Measurements from ENCODE around the gene MACROD1. TPM values are rescaled to one million over a fixed set of nuclear protein-coding genes. Genes with fewer than 3 reads are reported as not detected.

The MACROD1 gene
- total and polyA plus RNA-seq, 2 donors (not counting 1 experiment from before 2014, with no cell fraction given), result 2.7 to 8.6 TPM

DNA sequence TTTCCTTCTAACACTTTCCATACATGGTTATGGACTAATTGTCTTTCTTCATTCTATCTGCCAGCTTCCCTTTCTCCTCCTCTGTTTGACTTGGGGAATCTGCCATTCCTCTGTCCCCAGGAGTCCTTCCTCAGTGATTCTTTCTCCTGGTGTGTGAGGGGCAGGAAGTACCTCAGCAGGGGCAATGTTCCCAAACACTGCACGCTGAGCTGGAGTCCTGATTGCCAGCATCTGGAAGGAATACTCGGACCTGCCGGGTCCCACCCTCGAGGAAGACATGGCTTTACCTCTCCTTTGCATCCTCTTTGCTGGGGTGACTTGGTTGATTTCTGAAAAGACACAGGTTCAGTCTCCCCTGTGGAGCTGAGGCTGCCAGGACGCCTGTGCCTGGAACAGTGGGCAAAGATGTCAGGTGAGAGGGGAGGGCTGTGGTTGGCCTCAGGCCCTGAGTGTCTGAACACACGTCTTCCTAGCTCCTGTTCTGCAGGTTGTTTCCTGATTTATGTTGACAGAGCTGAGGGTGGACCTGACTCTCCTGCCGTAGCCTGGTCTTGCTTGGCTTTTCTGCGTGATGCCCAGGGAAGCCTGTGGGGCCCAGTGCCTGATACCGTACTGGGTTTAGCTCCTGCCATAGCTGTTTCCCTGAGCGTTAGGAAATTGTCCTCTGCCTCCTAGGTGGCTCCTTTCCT lies 187.2 kb downstream of the MACROD1 start:
- no peaks in the 10 kb centered on the region for H3K9me3 Mint-ChIP-seq (ENCODE audit: insufficient read depth)
- Histone ChIP-seq H3K27ac (ENCODE audit: low read length in 2 of 2) (no peak overlapping the region), H3K36me3 (replicated peaks in 1 of 2; ENCODE audit: control extremely low read depth in 1 of 2, control insufficient read depth in 1 of 2, extremely low read depth in 1 of 2, insufficient read depth in 2 of 2, low read length in 1 of 2) (peaks cover 0 to 6% of the 10 kb centered on the region in 2 experiments), H3K79me2 (ENCODE audit: control insufficient read depth, insufficient read depth, low read length) (peaks cover 33% of the 10 kb centered on the region), H3K4me1 (ENCODE audit: control insufficient read depth in 2 of 2, insufficient read depth in 2 of 2, low read length in 2 of 2) (peaks cover 15 to 41% of the 10 kb centered on the region in 2 donors), H3K4me2 (replicated peaks; ENCODE audit: low read depth, low read length, poor library complexity, severe bottlenecking) (no peak overlapping the region), H3K9me3 (ENCODE audit: control extremely low read depth in 1 of 3, control insufficient read depth in 2 of 3, insufficient read depth in 1 of 3, low read length in 2 of 3) (no peaks in the 10 kb centered on the region), H3K4me3 (ENCODE audit: control extremely low read depth in 1 of 5, extremely low read depth in 1 of 5, insufficient read depth in 1 of 5, low read depth in 2 of 5, low read length in 4 of 5) (no peak overlapping the region), H4K20me1 (ENCODE audit: control insufficient read depth, insufficient read depth, low read length, poor library complexity, severe bottlenecking) (no peaks in the 10 kb centered on the region), H2AFZ (ENCODE audit: insufficient read depth, low read depth, low read length, poor library complexity, severe bottlenecking) (no peak overlapping the region), H3K9ac (ENCODE audit: low read length) (no peak overlapping the region), H3K27me3 (replicated peaks in 1 of 4; ENCODE audit: control extremely low read depth in 1 of 4, control insufficient read depth in 3 of 4, insufficient read depth in 4 of 4, low read length in 3 of 4) (no peaks in the 10 kb centered on the region)
- CTCF ChIA-PET, result interaction anchor here (0.5 kb wide), 1 partner anchor 197 kb away, joined by 3 read pairs; no protein-coding TSS in a partner anchor
- H3K4me3 Mint-ChIP-seq, result no peak overlapping the region
- DNase-seq, result no peak
- POLR2A ChIA-PET, result interaction anchor here (0.7 kb wide), 1 partner anchor 17 kb away, joined by 5 read pairs; no protein-coding TSS in a partner anchor
- intact Hi-C loops (cut with micrococcal nuclease), result loop anchor here (10.0 kb wide), 1 partner anchor 94 kb away; no protein-coding TSS in a partner anchor
- H3K27me3 Mint-ChIP-seq, result no peaks in the 10 kb centered on the region
- TF ChIP-seq, protein P1, sequence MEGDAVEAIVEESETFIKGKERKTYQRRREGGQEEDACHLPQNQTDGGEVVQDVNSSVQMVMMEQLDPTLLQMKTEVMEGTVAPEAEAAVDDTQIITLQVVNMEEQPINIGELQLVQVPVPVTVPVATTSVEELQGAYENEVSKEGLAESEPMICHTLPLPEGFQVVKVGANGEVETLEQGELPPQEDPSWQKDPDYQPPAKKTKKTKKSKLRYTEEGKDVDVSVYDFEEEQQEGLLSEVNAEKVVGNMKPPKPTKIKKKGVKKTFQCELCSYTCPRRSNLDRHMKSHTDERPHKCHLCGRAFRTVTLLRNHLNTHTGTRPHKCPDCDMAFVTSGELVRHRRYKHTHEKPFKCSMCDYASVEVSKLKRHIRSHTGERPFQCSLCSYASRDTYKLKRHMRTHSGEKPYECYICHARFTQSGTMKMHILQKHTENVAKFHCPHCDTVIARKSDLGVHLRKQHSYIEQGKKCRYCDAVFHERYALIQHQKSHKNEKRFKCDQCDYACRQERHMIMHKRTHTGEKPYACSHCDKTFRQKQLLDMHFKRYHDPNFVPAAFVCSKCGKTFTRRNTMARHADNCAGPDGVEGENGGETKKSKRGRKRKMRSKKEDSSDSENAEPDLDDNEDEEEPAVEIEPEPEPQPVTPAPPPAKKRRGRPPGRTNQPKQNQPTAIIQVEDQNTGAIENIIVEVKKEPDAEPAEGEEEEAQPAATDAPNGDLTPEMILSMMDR (IDR thresholded peaks at IDR 0.05), result no peak
- TF ChIP-seq EZH2 (IDR thresholded peaks at IDR 0.05; ENCODE audit: borderline replicate concordance, insufficient read depth, low read depth, low read length, poor library complexity, severe bottlenecking), result no peak
- peaks cover 42% of the 10 kb centered on the region for H3K4me1 Mint-ChIP-seq
- 92% methylated on average over 5 of the region's 10 CpGs for WGBS (ENCODE audit: insufficient coverage)
- H3K27ac Mint-ChIP-seq, result no peak overlapping the region
- ATAC-seq (ENCODE audit: low read depth), result no peak

Data from B cell (primary cell).